Activated T-cell treated with anti-CD3 and anti-CD28 coated beads for 1 hour (primary cell): Measurements from ENCODE around the gene NUP98.
A peak's percentile ranks its signal among the peaks of the same experiment; 100 is the strongest.
"Not testable (repeated sequence)": the region's sequence is repeated elsewhere in the genome, so short reads cannot be mapped to it uniquely, and the experiment has no call there.

Experiments
- DNase-seq: peaks from one replicate; pipeline ENCODE4 v3.0.0-alpha.2; 2020; ENCODE audit warnings: low read depth

NUP98 gene

DNA sequence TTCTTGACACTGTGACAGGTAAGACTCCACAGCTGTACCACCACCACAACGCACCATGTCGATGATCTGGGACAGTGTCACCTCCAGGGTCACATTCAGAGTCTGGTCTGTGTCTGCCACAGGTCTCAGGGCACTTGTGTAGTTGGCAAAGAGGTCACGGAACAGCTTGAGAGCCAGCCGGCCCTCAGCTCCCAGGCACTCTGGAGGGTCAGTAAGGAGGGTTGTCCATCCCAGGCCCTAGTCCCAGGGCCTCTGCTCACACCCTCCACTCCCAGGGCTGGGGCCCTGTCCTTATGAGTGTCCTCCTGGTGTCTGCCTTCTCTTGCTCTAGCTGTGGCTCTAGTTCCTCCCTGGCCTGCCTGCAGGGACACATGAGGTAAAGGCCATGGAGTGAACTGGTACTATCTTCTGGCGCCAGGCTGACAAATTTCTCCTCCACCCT, 127.6 kb downstream of the NUP98 start:
- no peak for DNase-seq

DNA sequence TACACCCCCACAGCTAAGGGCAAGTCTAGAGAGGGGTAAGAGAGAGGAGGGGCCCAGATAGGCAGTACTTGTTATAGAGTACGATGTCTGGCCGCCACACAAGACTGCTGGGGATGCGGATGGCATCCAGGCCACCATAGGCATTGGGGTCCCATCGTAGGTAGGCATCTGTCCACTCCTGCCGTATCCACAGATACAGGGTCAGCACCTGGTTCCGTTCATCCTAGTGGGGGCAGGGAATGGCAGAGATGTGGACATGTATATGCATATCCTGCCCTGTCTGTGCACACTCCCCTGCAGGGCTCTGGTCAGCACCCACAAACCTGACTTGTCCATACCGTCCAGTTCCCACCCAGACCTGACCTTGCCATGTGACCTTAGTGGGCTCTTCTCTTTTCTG, 128.2 kb downstream of the NUP98 start:
- no peak for DNase-seq

DNA sequence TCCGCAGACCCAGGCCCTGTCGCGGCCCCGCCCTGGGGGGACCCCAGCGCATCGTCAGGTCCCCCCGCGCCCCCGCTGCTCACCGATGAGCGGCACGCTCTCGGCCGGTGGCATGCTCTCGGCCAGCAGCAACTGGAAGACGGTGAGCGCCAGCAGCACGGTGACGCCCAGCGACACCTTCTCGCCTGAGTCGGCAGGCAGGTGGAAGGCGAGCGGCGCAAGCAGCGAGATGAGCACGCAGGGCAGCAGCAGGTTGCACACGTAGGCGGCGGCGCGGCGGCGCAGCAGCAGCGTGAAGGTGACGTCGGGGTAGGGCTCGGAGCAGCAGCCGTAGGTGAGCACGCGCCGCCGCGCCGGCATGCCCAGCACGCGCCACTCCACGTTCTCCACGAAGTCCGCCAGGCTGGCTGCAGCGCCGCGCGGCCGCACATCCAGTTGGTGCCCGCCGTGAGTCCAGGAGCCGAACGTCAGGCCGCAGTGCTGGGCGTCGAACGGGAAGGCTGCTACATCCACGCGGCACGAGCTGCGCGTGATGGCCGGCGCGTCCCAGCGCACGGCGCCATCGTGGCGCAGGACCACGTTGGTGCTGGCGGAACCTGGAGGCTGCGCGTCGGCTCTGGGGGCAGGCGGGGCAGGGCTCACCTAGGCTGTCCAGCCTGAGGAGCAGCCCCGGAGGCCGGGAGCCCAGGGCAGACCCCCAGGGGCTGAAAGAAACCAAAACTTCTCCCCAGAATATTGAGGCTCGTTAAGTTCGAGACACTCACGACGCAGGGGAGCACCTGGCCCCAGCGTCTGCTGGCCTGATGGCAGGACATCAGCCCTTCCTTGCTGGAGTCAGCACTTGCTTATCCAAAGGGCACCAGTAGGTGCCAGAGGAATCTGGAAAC, 130.0 kb downstream of the NUP98 start:
- DNase-seq = no peak

DNA sequence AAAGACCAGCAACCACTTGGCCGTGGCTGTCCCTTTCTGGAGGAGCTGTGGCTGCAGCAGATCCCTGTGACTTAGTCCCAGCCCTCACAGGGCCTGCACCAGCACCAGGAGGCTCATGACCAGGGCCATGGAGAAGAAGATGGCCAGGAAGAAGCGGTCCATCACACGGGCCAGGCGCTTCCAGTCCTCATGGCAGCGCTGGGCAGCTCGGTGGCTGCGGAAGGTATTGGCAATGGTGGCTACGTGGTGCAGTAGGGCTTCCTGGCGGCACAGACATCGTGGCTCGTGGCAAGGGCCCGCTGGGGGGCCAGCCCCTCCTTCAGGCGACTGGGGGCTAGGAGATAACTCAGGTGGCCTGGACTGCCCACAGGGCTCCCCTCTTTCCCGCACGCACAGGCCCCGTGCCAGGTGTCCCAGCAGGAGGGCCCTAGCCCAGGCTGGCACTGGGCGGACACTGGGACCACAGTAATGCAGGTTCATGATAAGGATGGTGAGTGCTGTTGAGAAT, 131.3 kb downstream of the NUP98 start:
- no peak for DNase-seq

GRCh38 chr11:3665336-3666022, 131.9 kb downstream of the NUP98 start:
- no peak for DNase-seq

GRCh38 chr11:3664032-3664630, 133.2 kb downstream of the NUP98 start:
- no peak for DNase-seq

GRCh38 chr11:3662856-3663255, 134.5 kb downstream of the NUP98 start:
- DNase-seq = no peak

DNA sequence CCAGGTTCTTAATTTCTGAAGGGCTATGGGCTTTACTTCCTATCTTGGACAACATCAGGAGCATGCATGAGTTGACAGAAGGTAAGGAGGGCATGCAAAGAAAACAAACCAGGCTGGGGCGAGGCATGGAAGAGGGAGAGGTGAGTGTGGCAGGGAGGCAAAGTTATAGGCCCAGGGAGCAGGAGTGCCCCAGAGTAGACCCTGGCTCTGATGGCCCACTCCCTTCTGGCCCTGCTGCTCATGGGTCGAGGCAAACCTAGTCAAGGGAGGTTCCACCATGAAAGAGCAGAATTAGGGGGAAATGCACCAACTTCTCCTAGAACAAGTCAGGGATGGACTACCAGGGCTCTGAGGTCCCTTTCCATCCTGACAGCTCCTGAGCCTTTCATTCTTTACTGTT, 136.4 kb downstream of the NUP98 start:
- DNase-seq = no peak

DNA sequence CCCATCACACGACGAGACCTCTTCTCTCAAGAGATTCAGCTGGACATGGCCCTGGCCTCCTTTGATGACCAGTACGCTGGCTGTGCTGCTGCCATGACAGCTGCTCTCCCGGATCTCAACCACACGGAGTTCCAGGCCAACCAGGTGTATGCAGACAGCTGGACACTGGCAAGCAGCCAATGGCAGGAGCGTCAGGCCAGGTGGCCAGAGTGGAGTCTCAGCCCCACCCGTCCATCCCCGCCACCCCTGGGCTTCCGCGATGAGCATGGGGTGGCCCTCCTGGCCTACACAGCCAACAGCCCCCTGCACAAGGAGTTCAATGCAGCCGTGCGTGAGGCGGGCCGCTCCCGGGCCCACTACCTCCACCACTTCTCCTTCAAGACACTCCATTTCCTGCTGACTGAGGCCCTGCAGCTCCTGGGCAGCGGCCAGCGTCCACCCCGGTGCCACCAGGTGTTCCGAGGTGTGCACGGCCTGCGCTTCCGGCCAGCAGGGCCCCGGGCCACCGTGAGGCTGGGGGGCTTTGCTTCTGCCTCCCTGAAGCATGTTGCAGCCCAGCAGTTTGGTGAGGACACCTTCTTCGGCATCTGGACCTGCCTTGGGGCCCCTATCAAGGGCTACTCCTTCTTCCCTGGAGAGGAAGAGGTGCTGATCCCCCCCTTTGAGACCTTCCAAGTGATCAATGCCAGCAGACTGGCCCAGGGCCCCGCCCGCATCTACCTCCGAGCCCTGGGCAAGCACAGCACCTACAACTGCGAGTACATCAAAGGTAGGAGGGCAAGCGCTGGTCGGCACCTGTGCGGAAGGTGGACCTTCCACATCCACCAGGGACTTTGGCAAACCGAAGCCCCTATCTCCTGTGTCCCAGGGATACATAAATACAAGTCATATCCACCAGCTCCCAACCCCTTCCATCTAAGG, 137.5 kb downstream of the NUP98 start:
- no peak for DNase-seq

- DNase-seq = no peak
Observed at GRCh38 chr11:3658252-3658651, 139.1 kb downstream of the NUP98 start.

- DNase-seq = not testable (repeated sequence)
Observed at GRCh38 chr11:3657331-3657730, 140.0 kb downstream of the NUP98 start.

GRCh38 chr11:3655547-3655946, 141.8 kb downstream of the NUP98 start:
- DNase-seq = no peak

DNA sequence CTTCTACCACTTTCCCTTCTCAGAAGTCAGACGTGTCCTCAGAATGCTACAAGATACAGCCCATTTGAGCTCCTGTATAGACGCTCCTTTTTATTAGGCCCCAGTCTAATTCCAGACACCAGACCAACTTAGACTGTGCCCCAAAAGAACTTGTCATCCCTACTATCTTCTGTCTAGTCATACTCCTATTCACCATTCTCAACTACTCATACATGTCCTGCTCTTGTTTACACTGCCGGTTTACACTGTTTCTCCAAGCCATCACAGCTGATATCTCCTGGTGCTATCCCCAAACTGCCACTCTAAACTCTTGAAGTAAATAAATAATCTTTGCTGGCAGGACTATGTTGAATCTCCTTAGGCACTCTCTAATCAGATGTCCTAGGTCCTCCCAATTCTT, 144.8 kb downstream of the NUP98 start:
- DNase-seq = not testable (repeated sequence)

GRCh38 chr11:3649374-3649773, 148.0 kb downstream of the NUP98 start:
- DNase-seq = not testable (repeated sequence)

GRCh38 chr11:3648843-3649242, 148.5 kb downstream of the NUP98 start:
- DNase-seq = not testable (repeated sequence)

DNA sequence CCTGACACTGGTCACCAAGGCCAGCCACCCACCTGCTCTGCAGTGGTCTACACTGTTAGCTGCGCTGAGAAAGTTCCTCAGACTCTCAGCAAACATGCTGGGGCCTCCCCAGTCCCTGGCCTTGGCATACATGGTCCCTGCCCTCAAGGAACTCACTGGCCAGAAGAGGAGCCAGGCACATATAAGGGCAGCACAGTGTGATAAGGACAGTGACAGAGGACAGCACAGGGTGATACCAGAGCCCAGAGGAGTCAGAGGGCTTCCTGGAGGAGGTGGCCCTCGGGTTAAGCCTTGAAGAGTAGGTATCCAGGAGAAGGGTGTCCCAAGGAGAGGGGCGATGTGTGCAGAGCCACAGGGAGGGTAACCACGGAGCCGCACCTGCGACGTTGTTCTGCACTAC, 151.8 kb downstream of the NUP98 start:
- DNase-seq = no peak

GRCh38 chr11:3644817-3645235, 152.5 kb downstream of the NUP98 start, which contains the start of gene ART1:
TSS of gene ART1 (plus strand) at chr11:3645128. CDS start at chr11:3659214, 14,086 bp downstream.
- no peak for DNase-seq

GRCh38 chr11:3643102-3643546, 154.2 kb downstream of the NUP98 start:
- DNase-seq = not testable (repeated sequence)

GRCh38 chr11:3642071-3642951, 155.0 kb downstream of the NUP98 start:
- DNase-seq = peak; percentile 43

GRCh38 chr11:3641701-3642070, 155.7 kb downstream of the NUP98 start, which contains the start of gene ART5:
TSS of gene ART5 (minus strand) at chr11:3641992. CDS start at chr11:3641862, 130 bp downstream.
- no peak for DNase-seq
